HepG2 (cell line): ENCODE data around the gene EPB41L5. TPM values are rescaled to one million over a fixed set of nuclear protein-coding genes. Genes with fewer than 3 reads are reported as not detected.

Experiments
- ATAC-seq: fragments of 200-7000 bp; cut with Tn5 transposase; 3 replicates; pipeline ENCODE4 v1.9.1; 2020; ENCODE audit warnings: mild to moderate bottlenecking, moderate library complexity
- BruUV-seq: library from RNA; stranded (reverse); fragments of 400-500 nt; replicated peaks from 2 replicates; lab custom pipeline; 2021; lab: Mats Ljungman, UMichigan
- CTCF ChIA-PET: fragments of 300-600 bp; formaldehyde crosslinking; extraction: SDS; loops from one replicate; lab custom pipeline; 2021; ENCODE audit warnings: low total read pairs, inconsistent platforms, low intra/inter-chr PET ratio; lab: Yijun Ruan, JAX
- POLR2A ChIA-PET: fragments of 350-600 bp; sonication (Branson Sonifier 250); formaldehyde crosslinking; loops from one replicate; lab custom pipeline; 2020; ENCODE audit warnings: antibody characterized with exemption, inconsistent platforms; lab: Yijun Ruan, JAX
- DNase-seq: peaks from one replicate; pipeline ENCODE4 v3.0.0-alpha.2; 2015; ENCODE audit warnings: low spot score
- FAIRE-seq: peaks from 3 replicates; lab custom pipeline; 2011; peaks lifted over from hg19 to GRCh38; lab: Jason Lieb, UNC
- H2AFZ ChIP-seq: one replicate; pipeline ENCODE4 v1.6.1; 2011; ENCODE audit warnings: low read length, inconsistent platforms
- H3K27ac ChIP-seq: fragments of 300-600 bp; 3 replicates; pipeline ENCODE4 v1.8.0; 2011; ENCODE audit warnings: mixed run types, mild to moderate bottlenecking, mixed read lengths, low read length, inconsistent platforms; ENCODE audit not compliant: insufficient read depth; ENCODE audit errors: extremely low read length
- H3K27me3 ChIP-seq, 2 experiments: fragments of 200-600 bp in 1 of 2; 2 replicates in 1 of 2; 3 replicates in 1 of 2; pipeline versions ENCODE4 v1.6.0 to v1.8.0; 2011; ENCODE audit warnings: low read length in 2 of 2, mild to moderate bottlenecking in 2 of 2, moderate library complexity in 2 of 2, inconsistent platforms in 1 of 2; ENCODE audit not compliant: insufficient read depth in 2 of 2, control insufficient read depth in 1 of 2
- H3K36me3 ChIP-seq, 2 experiments: fragments of 200-600 bp in 1 of 2; replicated peaks in 1 of 2; 2 replicates in 1 of 2; 3 replicates in 1 of 2; pipeline versions ENCODE4 v1.5.1 to v1.8.0; 2011; ENCODE audit warnings: low read length in 2 of 2, inconsistent platforms in 1 of 2; ENCODE audit not compliant: insufficient read depth in 2 of 2, control insufficient read depth in 1 of 2
- H3K4me1 ChIP-seq: 2 replicates; pipeline ENCODE4 v1.5.1; 2012; ENCODE audit warnings: low read length, inconsistent platforms; ENCODE audit not compliant: insufficient read depth
- H3K4me2 ChIP-seq: 2 replicates; pipeline ENCODE4 v1.6.0; 2011; ENCODE audit warnings: low read depth, low read length, inconsistent platforms
- H3K4me3 ChIP-seq, 3 experiments: fragments of 200-600 bp in 1 of 3; sonication (generic), shearing (Covaris generic) in 1 of 3; replicated peaks in 1 of 3; 2 replicates each; pipeline ENCODE4 v1.5.1; 2011 to 2016; ENCODE audit warnings: low read length in 3 of 3, inconsistent platforms in 2 of 3, low read depth in 2 of 3, mild to moderate bottlenecking in 2 of 3, control low read depth in 1 of 3, mixed read lengths in 1 of 3; ENCODE audit not compliant: insufficient read depth in 1 of 3
- H3K79me2 ChIP-seq: one replicate; pipeline ENCODE4 v1.6.1; 2011; ENCODE audit warnings: low read length, inconsistent platforms; ENCODE audit not compliant: insufficient read depth
- H3K9ac ChIP-seq: 2 replicates; pipeline ENCODE4 v1.6.0; 2011; ENCODE audit warnings: mild to moderate bottlenecking, low read depth, low read length, inconsistent platforms; ENCODE audit not compliant: insufficient read depth
- H3K9me3 ChIP-seq: 2 replicates; pipeline ENCODE4 v1.5.1; 2012; ENCODE audit warnings: mild to moderate bottlenecking, low read length
- H4K20me1 ChIP-seq: 2 replicates; pipeline ENCODE4 v1.6.0; 2011; ENCODE audit warnings: inconsistent platforms, mild to moderate bottlenecking, low read length, moderate library complexity; ENCODE audit not compliant: insufficient read depth
- ATF5 ChIP-seq: sonication (generic); formaldehyde crosslinking; IDR thresholded peaks from 2 replicates; pipeline ENCODE4 v1.4.0; 2020; ENCODE audit warnings: mild to moderate bottlenecking, low read depth, missing genetic modification reagents
- DPF2 ChIP-seq: sonication (generic); formaldehyde crosslinking; IDR thresholded peaks from 2 replicates; pipeline ENCODE4 v1.4.0; 2020; ENCODE audit warnings: mild to moderate bottlenecking, low read depth, missing genetic modification reagents, borderline replicate concordance
- EZH2 ChIP-seq: conservative IDR thresholded peaks from 2 replicates; pipeline ENCODE4 v1.6.1; 2012; ENCODE audit warnings: mild to moderate bottlenecking, low read depth, low read length, moderate library complexity
- HNF4G ChIP-seq, 2 experiments: sonication (generic) in 1 of 2; formaldehyde crosslinking in 1 of 2; IDR thresholded peaks; 2 replicates each; pipeline versions ENCODE4 v1.4.0 to v1.6.1; 2011 to 2020; ENCODE audit warnings: borderline replicate concordance in 2 of 2, low read depth in 2 of 2, mild to moderate bottlenecking in 2 of 2, low read length in 1 of 2, missing genetic modification reagents in 1 of 2, moderate library complexity in 1 of 2
- KDM1A ChIP-seq: IDR thresholded peaks from 2 replicates; pipeline ENCODE4 v1.6.1; 2016; ENCODE audit warnings: missing compliant biosample characterization
- NFKBIZ ChIP-seq: IDR thresholded peaks from 2 replicates; pipeline ENCODE4 v1.6.1; 2018; ENCODE audit warnings: missing genetic modification reagents, missing compliant biosample characterization
- SYNCRIP ChIP-seq: fragments of 200-400 bp; formaldehyde crosslinking; IDR thresholded peaks from 2 replicates; pipeline ENCODE4 v1.6.1; 2018; ENCODE audit warnings: mild to moderate bottlenecking, low read depth, low read length; ENCODE audit not compliant: insufficient read depth
- ZFAT ChIP-seq: sonication (generic); formaldehyde crosslinking; conservative IDR thresholded peaks from 2 replicates; pipeline ENCODE4 v1.8.1; 2023; ENCODE audit warnings: missing genetic modification reagents, inconsistent platforms
- ZFP37 ChIP-seq: sonication (generic); formaldehyde crosslinking; IDR thresholded peaks from 2 replicates; pipeline ENCODE4 v1.4.0; 2020; ENCODE audit warnings: missing genetic modification reagents, borderline replicate concordance
- ZNF274 ChIP-seq: sonication (generic); formaldehyde crosslinking; IDR thresholded peaks from 2 replicates; pipeline ENCODE4 v1.5.1; 2020; ENCODE audit warnings: mild to moderate bottlenecking, missing genetic modification reagents
- ZNF335 ChIP-seq: sonication (generic); formaldehyde crosslinking; IDR thresholded peaks from 2 replicates; pipeline ENCODE4 v1.4.0; 2020; ENCODE audit warnings: missing genetic modification reagents
- ZNF414 ChIP-seq: sonication (generic); formaldehyde crosslinking; IDR thresholded peaks from 2 replicates; pipeline ENCODE4 v1.5.0; 2020; ENCODE audit warnings: missing genetic modification reagents
- ZNF629 ChIP-seq: sonication (generic); formaldehyde crosslinking; conservative IDR thresholded peaks from 2 replicates; pipeline ENCODE4 v1.5.0; 2020; ENCODE audit warnings: missing genetic modification reagents
- ZSCAN25 ChIP-seq: sonication (generic); formaldehyde crosslinking; IDR thresholded peaks from 2 replicates; pipeline ENCODE4 v1.8.0; 2022; ENCODE audit warnings: mild to moderate bottlenecking, missing genetic modification reagents
- WGBS: methylation state at CpG from one replicate; pipeline ENCODE4 v1.1.6; 2017; ENCODE audit warnings: low lambda C conversion rate; 5-methylcytosine and 5-hydroxymethylcytosine counted together
- in situ Hi-C: cut with HindIII; loops from 2 replicates; pipeline ENCODE4 v1.10.0; 2017; ENCODE audit warnings: low pct_unique_long_range_greater_than_20kb; ENCODE audit not compliant: extremely low pct_ligation_motif_present
- intact Hi-C: fragments of 100-400 bp; cut with micrococcal nuclease; formaldehyde crosslinking; loops from one replicate; pipeline ENCODE4 v1.10.0; 2022; ENCODE audit not compliant: unreplicated experiment
- polyA plus RNA-seq, 8 experiments: library from polyadenylated mRNA; depleted of rRNA in 3 of 8; stranded (reverse) in 7 of 8; unstranded in 1 of 8; fragments of >200 nt; fragmentation: Illumina TruSeq in 4 of 8; extraction: Trizol in 4 of 8; gene quantifications; 2 replicates each; pipeline versions ENCODE4 v1.2.1 to v1.2.3, GENCODE V29; 2011 to 2016; ENCODE audit warnings: low read depth in 4 of 8, missing spikeins in 1 of 8, mixed read lengths in 1 of 8; ENCODE audit not compliant: insufficient read depth in 1 of 8
- total RNA-seq, 5 experiments: library from RNA; depleted of rRNA; stranded (reverse); fragments of >200 nt; fragmentation: Illumina TruSeq; extraction: Trizol; gene quantifications; 2 replicates each; pipeline ENCODE4 v1.2.3, GENCODE V29; 2016; ENCODE audit warnings: low read depth in 1 of 5

Gene EPB41L5
- total and polyA plus RNA-seq, 2 of the 13 experiments (the other 11 are each of a cell fraction or from before 2014, with no cell fraction given) = 40.5 to 47.5 TPM

DNA sequence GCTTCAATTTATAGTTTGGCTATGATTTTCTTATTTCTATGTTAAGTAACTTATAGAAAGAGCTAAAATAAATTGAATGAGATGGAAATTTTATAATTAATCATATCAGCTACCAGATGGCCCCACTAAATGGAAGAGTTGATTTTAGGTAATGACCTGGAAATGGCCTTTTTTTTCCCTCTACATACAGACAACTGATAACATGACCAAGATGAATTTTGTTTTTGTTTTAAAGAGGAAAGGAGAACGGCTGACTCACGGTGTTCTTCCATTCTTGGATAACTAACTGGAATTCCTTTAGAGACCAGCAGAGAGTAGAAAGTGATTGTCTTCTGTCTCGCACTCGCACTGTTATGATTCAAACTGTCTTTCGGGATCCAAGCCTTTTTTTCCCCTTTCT lies 119.3 kb downstream of the EPB41L5 start:
- intact Hi-C loops = no loop called here
- 97% methylated on average over 5 of the region's 5 CpGs for WGBS

DNA sequence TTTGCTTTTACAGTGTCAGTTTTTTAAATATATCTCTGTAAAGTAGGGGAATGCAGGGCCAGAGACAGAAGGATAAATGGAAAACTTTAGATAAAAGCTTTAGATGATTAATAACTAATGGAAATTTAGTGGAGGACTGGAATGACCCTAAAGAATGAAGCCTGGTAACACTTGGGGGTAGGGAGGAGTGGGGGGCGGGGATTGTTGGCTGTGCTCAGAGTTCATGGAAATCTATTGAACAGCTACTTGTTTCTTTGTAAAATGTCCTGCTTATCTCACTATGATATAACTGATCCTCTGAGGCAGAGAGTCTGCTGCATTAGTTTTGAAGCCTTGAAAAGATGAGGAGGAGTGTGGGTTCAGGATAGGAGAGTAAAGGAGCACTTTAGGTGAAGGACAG lies 119.8 kb downstream of the EPB41L5 start:
- BruUV-seq = no TSS peak
- POLR2A ChIA-PET = no interaction called here

More for the DNA sequence above, 119.3 kb downstream of the EPB41L5 start:
- FAIRE-seq (no peak), DNase-seq (no peak), ATAC-seq (no peak)
- H2AFZ ChIP-seq = no peak overlapping the region
- H3K79me2 ChIP-seq = no peaks in the 10 kb centered on the region
- no TSS peak for BruUV-seq
- H3K9ac ChIP-seq = no peak overlapping the region
- peaks cover 26% of the 10 kb centered on the region for H3K4me1 ChIP-seq
- no peak overlapping the region for H3K27ac ChIP-seq
- ChIA-PET CTCF (no interaction called here), POLR2A (no interaction called here)
- H3K9me3 ChIP-seq = no peaks in the 10 kb centered on the region
- H3K4me2 ChIP-seq = no peak overlapping the region
- TF ChIP-seq DPF2 (CRISPR knock-in tag) = no peak
- no peaks in the 10 kb centered on the region for H4K20me1 ChIP-seq
- H3K4me3 ChIP-seq = no peak overlapping the region
- peaks cover 6 to 36% of the 10 kb centered on the region in 2 experiments; a peak in 3 of 5 replicates for H3K36me3 ChIP-seq
- H3K27me3 ChIP-seq = no peaks in the 10 kb centered on the region
- in situ Hi-C loops = no loop called here

More for the DNA sequence above, 119.8 kb downstream of the EPB41L5 start:
- ATAC-seq (no peak), DNase-seq (no peak), FAIRE-seq (no peak)
- Histone ChIP-seq H3K27ac (no peak overlapping the region), H2AFZ (no peak overlapping the region), H3K9me3 (no peaks in the 10 kb centered on the region), H3K4me3 (no peak overlapping the region), H3K4me1 (peaks cover 26% of the 10 kb centered on the region), H4K20me1 (no peaks in the 10 kb centered on the region), H3K79me2 (no peaks in the 10 kb centered on the region), H3K9ac (no peak overlapping the region), H3K36me3 (peaks cover 6 to 36% of the 10 kb centered on the region in 2 experiments; a peak in 3 of 5 replicates), H3K4me2 (no peak overlapping the region), H3K27me3 (no peaks in the 10 kb centered on the region)
- in situ Hi-C loops = no loop called here
- TF ChIP-seq NFKBIZ (CRISPR knock-in tag) (no peak), EZH2 (no peak), ZSCAN25 (CRISPR knock-in tag) (no peak), ZNF414 (CRISPR knock-in tag) (no peak), ZFP37 (CRISPR knock-in tag) (no peak), ATF5 (no peak), ZNF629 (CRISPR knock-in tag) (no peak), KDM1A (CRISPR knock-in tag) (no peak), SYNCRIP (no peak), DPF2 (CRISPR knock-in tag) (no peak), HNF4G (IDR thresholded peaks at IDR 0.05; ENCODE audit: borderline replicate concordance, low read depth, low read length) (no peak), HNF4G (CRISPR knock-in tag; IDR thresholded peaks at IDR 0.05; ENCODE audit: borderline replicate concordance, low read depth) (no peak), ZFAT (CRISPR knock-in tag) (no peak), ZNF274 (no peak), ZNF335 (no peak)
- CTCF ChIA-PET = no interaction called here
- intact Hi-C loops = no loop called here
- 100% methylated on average over 1 of the region's 1 CpG for whole genome bisulfite sequencing
